IMR-90 (cell line): ENCODE data around the gene RALGAPA2.

Source experiments
- BHLHE40 ChIP-seq: fragments of 150-350 bp; IDR thresholded peaks from 2 replicates; pipeline ENCODE4 v1.6.1; 2016; ENCODE audit warnings: mild to moderate bottlenecking, low read depth, low read length
- CEBPB ChIP-seq: IDR thresholded peaks from 2 replicates; pipeline ENCODE4 v1.6.1; 2012; ENCODE audit warnings: low read depth, low read length, improper control_type of control experiment
- MAFK ChIP-seq: IDR thresholded peaks from 2 replicates; pipeline ENCODE4 v1.6.1; 2012; ENCODE audit warnings: low read depth, low read length, improper control_type of control experiment
- NFE2L2 ChIP-seq: fragments of 150-350 bp; IDR thresholded peaks from 2 replicates; pipeline ENCODE4 v1.6.1; 2016; ENCODE audit warnings: low read depth, mild to moderate bottlenecking, low read length
- POLR2A ChIP-seq: IDR thresholded peaks from 2 replicates; pipeline ENCODE4 v1.6.1; 2012; ENCODE audit warnings: mild to moderate bottlenecking, low read depth, low read length
- RAD21 ChIP-seq: IDR thresholded peaks from 2 replicates; pipeline ENCODE4 v1.6.1; 2012; ENCODE audit warnings: low read length, improper control_type of control experiment
- SMC3 ChIP-seq: fragments of 150-350 bp; IDR thresholded peaks from 2 replicates; pipeline ENCODE4 v1.6.1; 2016; ENCODE audit warnings: low read depth, mild to moderate bottlenecking, antibody characterized with exemption, low read length, moderate library complexity
- TF ChIP-seq, protein P1 (sequence below): conservative IDR thresholded peaks from 2 replicates; pipeline ENCODE4 v1.5.1; 2012; ENCODE audit warnings: mild to moderate bottlenecking, low read depth, low read length, improper control_type of control experiment

DNA sequence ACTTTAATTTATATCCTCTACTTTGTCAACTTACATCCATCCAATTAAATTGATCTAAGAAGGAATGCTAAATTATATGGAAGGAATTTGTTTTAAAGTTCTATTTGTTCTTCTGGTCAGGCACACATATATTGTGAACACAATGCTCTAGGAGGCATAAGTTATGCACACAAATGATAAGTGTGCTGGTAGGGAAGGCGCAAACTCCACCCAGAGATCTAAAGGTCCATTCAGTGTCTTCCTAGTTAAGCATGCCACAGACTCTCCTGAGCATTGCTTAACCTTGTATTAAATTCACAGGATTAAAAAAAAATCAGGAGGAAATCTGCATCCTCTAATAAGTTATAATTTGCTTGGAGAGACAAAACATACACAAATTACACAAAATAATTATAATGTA is 127.3 kb downstream of the RALGAPA2 start:
- TF ChIP-seq, protein P1, sequence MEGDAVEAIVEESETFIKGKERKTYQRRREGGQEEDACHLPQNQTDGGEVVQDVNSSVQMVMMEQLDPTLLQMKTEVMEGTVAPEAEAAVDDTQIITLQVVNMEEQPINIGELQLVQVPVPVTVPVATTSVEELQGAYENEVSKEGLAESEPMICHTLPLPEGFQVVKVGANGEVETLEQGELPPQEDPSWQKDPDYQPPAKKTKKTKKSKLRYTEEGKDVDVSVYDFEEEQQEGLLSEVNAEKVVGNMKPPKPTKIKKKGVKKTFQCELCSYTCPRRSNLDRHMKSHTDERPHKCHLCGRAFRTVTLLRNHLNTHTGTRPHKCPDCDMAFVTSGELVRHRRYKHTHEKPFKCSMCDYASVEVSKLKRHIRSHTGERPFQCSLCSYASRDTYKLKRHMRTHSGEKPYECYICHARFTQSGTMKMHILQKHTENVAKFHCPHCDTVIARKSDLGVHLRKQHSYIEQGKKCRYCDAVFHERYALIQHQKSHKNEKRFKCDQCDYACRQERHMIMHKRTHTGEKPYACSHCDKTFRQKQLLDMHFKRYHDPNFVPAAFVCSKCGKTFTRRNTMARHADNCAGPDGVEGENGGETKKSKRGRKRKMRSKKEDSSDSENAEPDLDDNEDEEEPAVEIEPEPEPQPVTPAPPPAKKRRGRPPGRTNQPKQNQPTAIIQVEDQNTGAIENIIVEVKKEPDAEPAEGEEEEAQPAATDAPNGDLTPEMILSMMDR: no peak
- no peak for TF ChIP-seq MAFK
- no peak for TF ChIP-seq CEBPB
- TF ChIP-seq RAD21: no peak
- TF ChIP-seq SMC3: no peak
- no peak for TF ChIP-seq POLR2A
- TF ChIP-seq NFE2L2: no peak
- no peak for TF ChIP-seq BHLHE40
